GM19397 (cell line): ENCODE measurements around the gene SMIM35.

Experiments used
- ATAC-seq: cut with Tn5 transposase; IDR thresholded peaks from one replicate; pipeline ENCODE4 v1.9.1; 2021; ENCODE audit warnings: mild to moderate bottlenecking, moderate library complexity; ENCODE audit not compliant: unreplicated experiment

Gene SMIM35

GRCh38 chr11:118046051-118046963 is 40.5 kb downstream of the SMIM35 start:
- ATAC-seq, result no peak

- no peak for ATAC-seq
These were observed 41.6 kb downstream of the SMIM35 start for GRCh38 chr11:118045191-118045590.

GRCh38 chr11:118042796-118043195 is 44.0 kb downstream of the SMIM35 start:
- no peak for ATAC-seq

GRCh38 chr11:118042141-118042540 is 44.6 kb downstream of the SMIM35 start:
- ATAC-seq, result no peak

GRCh38 chr11:118033443-118033842 is 53.3 kb downstream of the SMIM35 start:
- ATAC-seq, result no peak

GRCh38 chr11:118028626-118029025 is 58.1 kb downstream of the SMIM35 start:
- no peak for ATAC-seq

GRCh38 chr11:118027694-118028093 is 59.1 kb downstream of the SMIM35 start:
- ATAC-seq, result no peak

- no peak for ATAC-seq
These were observed 65.6 kb downstream of the SMIM35 start for GRCh38 chr11:118021146-118021545.

- ATAC-seq, result no peak
These were observed 68.4 kb downstream of the SMIM35 start for GRCh38 chr11:118018401-118018800.

- no peak for ATAC-seq
These were observed 69.0 kb downstream of the SMIM35 start for GRCh38 chr11:118017631-118018315.

GRCh38 chr11:118017111-118017510 is 69.7 kb downstream of the SMIM35 start:
- no peak for ATAC-seq

- no peak for ATAC-seq
These were observed 70.7 kb downstream of the SMIM35 start for GRCh38 chr11:118016104-118016503.

- ATAC-seq, result no peak
These were observed 71.3 kb downstream of the SMIM35 start for GRCh38 chr11:118015385-118015841.

- no peak for ATAC-seq
These were observed 72.7 kb downstream of the SMIM35 start for GRCh38 chr11:118014022-118014421.

GRCh38 chr11:118012083-118012669 is 74.6 kb downstream of the SMIM35 start:
- no peak for ATAC-seq

GRCh38 chr11:118010738-118011461 is 75.9 kb downstream of the SMIM35 start:
- ATAC-seq, result peak; percentile 63

GRCh38 chr11:118009864-118010737 is 76.7 kb downstream of the SMIM35 start:
- peak; percentile 3 for ATAC-seq

- ATAC-seq, result no peak
These were observed 78.4 kb downstream of the SMIM35 start for GRCh38 chr11:118008271-118008911.

GRCh38 chr11:118007563-118008270 is 79.0 kb downstream of the SMIM35 start:
- ATAC-seq, result peak; percentile 38
